Measurements from ENCODE around the gene TKFC. TPM values are rescaled to one million over a fixed set of nuclear protein-coding genes. Genes with fewer than 3 reads are reported as not detected.

Gene TKFC
- total RNA-seq, 2 donors from 2014 or later = 39.6 to 41.9 TPM

DNA sequence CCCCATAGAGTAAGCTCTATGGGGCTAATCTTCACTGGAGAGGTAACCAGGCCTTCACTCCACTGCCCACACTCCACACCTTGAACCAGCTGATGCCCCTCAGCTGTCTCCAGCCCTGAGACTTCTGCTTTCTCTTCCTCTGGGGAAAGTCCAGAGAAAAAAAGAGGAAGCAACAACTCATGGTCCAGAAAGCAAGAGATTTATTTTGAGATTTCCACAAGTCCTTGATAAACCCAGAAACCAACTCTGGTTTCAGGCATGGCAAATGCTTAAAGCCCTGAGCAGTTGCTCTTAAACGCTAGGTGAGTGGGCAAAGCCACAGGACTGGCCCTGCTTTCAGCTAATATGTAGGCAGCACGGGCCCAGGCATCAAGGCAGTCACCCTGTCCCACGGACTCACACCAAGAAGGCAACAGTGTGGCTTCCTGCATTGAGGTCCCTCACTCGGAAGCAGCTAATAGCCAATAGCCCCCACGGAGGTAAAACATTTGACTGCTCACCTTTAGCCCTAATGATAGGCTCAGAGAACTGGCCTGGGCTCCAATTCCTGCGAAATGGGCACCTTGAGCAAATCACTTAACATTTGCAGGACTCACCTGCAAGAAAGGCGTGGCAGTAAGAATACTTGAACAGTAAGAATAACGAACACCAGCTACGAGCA, 24.3 kb downstream of the TKFC start:
- H3K27ac Mint-ChIP-seq = peak overlapping the region; percentile 69
- no peak for ATAC-seq
- H3K36me3 Mint-ChIP-seq (ENCODE audit: low read depth) = peaks cover 3% of the 10 kb centered on the region
- H3K4me3 Mint-ChIP-seq = no peak overlapping the region
- peaks cover 15% of the 10 kb centered on the region for H3K4me1 Mint-ChIP-seq
- H3K27me3 Mint-ChIP-seq = no peaks in the 10 kb centered on the region
- no peak for DNase-seq
- no peaks in the 10 kb centered on the region for H3K9me3 ChIP-seq (ENCODE audit: control insufficient read depth, low read length, poor library complexity, severe bottlenecking)

DNA sequence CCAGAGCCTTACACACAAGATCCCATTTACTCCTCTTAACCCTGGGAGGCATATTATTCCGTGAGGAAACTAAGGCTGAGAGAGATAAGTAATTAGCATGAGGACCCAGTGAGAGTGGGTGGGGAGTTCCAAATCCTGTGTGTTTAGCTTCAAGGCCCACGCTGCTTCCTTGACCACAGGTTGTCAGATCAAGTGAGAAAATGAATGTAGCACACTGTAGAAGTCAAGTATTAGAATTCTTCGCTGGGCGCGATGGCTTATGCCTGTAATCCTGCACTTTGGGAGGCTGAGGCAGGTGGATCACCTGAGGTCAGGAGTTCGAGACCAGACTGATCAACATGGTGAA, 24.8 kb downstream of the TKFC start:
- Mint-ChIP-seq H3K4me1 (peaks cover 20% of the 10 kb centered on the region), H3K36me3 (ENCODE audit: low read depth) (peaks cover 3% of the 10 kb centered on the region), H3K4me3 (no peak overlapping the region), H3K27me3 (no peaks in the 10 kb centered on the region), H3K27ac (peak overlapping the region; percentile 69)
- no peak for ATAC-seq
- no peaks in the 10 kb centered on the region for H3K9me3 ChIP-seq (ENCODE audit: control insufficient read depth, low read length, poor library complexity, severe bottlenecking)
- DNase-seq = no peak

DNA sequence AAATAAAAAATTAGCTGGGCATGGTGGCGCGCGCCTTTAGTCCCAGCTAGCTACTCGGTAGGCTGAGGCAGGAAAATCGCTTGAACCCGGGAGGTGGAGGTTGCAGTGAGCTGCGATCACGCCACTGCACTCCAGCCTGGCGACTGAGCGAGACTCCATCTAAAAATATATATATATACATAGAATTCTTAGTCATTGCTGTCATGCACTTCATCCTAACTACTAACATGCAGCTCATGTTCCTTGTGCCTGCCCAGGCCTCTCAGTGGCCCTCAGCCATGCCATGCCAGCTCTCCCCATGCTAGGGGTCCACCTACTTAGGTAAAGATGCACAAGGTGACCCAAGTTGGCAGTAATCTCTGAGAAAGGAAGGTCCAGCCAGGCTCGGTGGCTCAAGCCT, 25.5 kb downstream of the TKFC start:
- peaks cover 19% of the 10 kb centered on the region for H3K4me1 Mint-ChIP-seq
- H3K4me3 Mint-ChIP-seq = no peak overlapping the region
- ATAC-seq = no peak
- H3K27me3 Mint-ChIP-seq = no peaks in the 10 kb centered on the region
- DNase-seq = no peak
- peaks cover under 1% of the 10 kb centered on the region for H3K36me3 Mint-ChIP-seq (ENCODE audit: low read depth)
- H3K27ac Mint-ChIP-seq = no peak overlapping the region
- H3K9me3 ChIP-seq (ENCODE audit: control insufficient read depth, low read length, poor library complexity, severe bottlenecking) = no peaks in the 10 kb centered on the region

DNA sequence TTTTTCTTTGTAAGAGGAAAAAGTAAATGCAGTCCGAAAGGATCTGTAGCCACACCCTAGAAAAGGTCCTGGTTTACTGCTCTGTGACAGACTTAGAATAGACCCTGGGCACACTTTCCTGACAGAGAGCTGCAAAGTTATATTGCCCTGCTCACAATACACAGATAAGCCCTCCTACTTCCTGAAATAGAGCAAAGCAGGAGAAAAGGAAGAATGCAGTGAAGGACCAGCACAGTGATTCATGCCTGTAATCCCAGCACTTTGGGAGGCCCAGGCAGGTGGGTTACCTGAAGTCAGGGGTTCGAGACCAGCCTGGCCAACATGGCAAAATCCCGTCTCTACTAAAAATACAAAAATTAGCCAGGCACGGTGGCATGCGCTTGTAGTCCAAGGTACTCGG, 26.5 kb downstream of the TKFC start:
- no peak for DNase-seq
- no peaks in the 10 kb centered on the region for H3K9me3 ChIP-seq (ENCODE audit: control insufficient read depth, low read length, poor library complexity, severe bottlenecking)
- no peaks in the 10 kb centered on the region for H3K27me3 Mint-ChIP-seq
- peak overlapping the region; percentile 47 for H3K4me3 Mint-ChIP-seq
- peak overlapping the region; percentile 1 for H3K27ac Mint-ChIP-seq
- H3K4me1 Mint-ChIP-seq = peaks cover 23% of the 10 kb centered on the region
- no peak for ATAC-seq
- H3K36me3 Mint-ChIP-seq (ENCODE audit: low read depth) = no peaks in the 10 kb centered on the region

DNA sequence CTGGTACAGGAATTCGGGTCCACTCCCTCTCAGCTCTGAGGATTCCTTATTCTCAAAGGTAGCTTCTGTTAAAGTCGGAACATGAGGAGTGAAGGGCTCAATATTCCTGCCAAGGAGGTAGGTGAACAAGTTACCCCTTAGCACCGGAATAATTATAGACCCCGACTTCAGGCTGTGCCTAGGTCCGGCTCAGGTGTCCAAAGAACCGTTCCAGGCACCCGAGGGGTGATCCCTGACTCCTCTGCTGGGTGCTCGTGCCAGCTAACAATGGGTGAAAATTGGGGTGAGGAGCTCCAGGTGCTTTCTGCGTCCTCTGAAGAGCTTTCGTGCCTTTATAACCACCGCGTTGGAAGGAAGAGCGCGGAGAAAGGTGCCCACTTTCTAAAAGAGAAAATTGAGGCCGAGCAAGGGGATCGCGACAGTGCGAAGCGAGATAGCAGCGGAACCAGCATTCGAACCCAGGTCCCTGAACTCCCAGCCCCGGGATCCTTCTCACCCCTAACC, 28.3 kb downstream of the TKFC start:
- Mint-ChIP-seq H3K27me3 (no peaks in the 10 kb centered on the region), H3K4me1 (peaks cover 21% of the 10 kb centered on the region), H3K36me3 (ENCODE audit: low read depth) (no peaks in the 10 kb centered on the region), H3K27ac (peak overlapping the region; percentile 99), H3K4me3 (peak overlapping the region; percentile 97)
- DNase-seq (no peak), ATAC-seq (peak; percentile 0)
- H3K9me3 ChIP-seq (ENCODE audit: control insufficient read depth, low read length, poor library complexity, severe bottlenecking) = no peaks in the 10 kb centered on the region

DNA sequence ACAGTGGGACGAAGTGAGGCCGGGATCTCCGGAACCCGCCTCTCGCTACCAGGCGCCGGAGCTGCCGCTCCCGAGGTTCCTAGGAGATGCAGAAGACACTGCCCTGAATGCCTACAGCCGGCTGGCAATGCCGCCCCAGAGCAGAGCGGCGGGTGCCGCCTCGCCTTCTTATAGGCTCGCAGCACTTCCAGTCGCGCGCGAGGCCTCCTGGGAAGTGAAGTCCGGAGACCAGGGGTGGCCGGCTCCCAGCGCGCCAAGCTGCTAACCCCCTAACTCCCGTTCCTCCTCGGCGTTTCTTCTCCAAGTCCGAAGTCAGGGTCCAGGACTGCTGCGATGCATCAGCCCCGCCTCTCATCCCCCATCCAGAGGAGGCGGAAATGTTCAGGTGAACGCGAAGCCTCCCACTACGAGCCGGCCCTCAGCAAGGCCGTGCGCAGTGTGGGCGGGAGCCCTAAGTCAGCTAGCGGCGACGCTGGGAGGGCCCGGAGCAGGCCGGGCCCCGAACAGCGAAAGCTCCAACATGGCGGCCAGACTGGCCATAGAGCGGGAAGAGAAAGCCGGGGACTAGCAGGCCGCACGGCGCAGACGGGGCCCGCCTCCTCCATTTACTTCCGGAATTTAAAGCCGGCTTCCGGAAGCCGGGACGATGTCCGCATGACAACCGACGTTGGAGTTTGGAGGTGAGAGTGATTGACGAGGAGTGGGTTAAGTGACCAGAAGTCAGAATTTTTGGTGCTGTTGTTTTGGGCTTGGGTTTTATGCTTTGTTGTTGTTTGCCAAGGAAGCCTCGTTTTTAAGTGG, 28.9 kb downstream of the TKFC start, which contains the start of the genes CYB561A3 and TMEM138:
Gene CYB561A3, minus strand, starts transcription at position 142 of the 801 bp plus-strand sequence. CDS start 5,169 bp downstream, outside the sequence.
Gene TMEM138, plus strand, starts transcription at position 634 of the 801 bp plus-strand sequence. CDS start 2,017 bp downstream, outside the sequence.
- DNase-seq (peak; percentile 73 to 79 (median 78)), ATAC-seq (peak; percentile 90)
- H3K4me3 Mint-ChIP-seq = peak within 1 kb of the TSS; percentile 97
- no peaks in the 10 kb centered on the region for H3K9me3 ChIP-seq (ENCODE audit: control insufficient read depth, low read length, poor library complexity, severe bottlenecking)
- H3K36me3 Mint-ChIP-seq (ENCODE audit: low read depth) = no peaks in the 10 kb centered on the region
- H3K27me3 Mint-ChIP-seq = no peaks in the 10 kb centered on the region
- peak within 1 kb of the TSS; percentile 99 for H3K27ac Mint-ChIP-seq
- H3K4me1 Mint-ChIP-seq = peaks cover 21% of the 10 kb centered on the region

DNA sequence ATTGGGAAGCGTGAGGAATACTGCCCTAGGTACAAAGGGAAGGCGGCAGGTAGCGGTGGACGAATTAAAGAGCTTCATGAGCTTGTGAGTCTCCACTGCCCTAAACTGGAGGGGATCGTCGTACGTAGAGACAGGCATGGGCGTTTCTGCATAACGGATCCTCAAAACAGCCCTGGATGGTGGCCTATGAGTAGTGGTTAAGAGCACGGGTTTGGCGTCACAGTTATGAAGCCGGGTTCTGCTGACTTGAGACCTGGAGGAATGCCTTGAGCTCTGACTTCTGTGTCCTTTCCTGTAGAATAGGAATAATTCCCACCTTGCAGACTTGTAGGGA, 29.5 kb downstream of the TKFC start:
- peak overlapping the region; percentile 99 for H3K27ac Mint-ChIP-seq
- peak overlapping the region; percentile 97 for H3K4me3 Mint-ChIP-seq
- H3K4me1 Mint-ChIP-seq = peaks cover 21% of the 10 kb centered on the region
- H3K27me3 Mint-ChIP-seq = no peaks in the 10 kb centered on the region
- DNase-seq (peak in 1 of 3 donors; percentile 14), ATAC-seq (peak; percentile 43)
- no peaks in the 10 kb centered on the region for H3K9me3 ChIP-seq (ENCODE audit: control insufficient read depth, low read length, poor library complexity, severe bottlenecking)
- H3K36me3 Mint-ChIP-seq (ENCODE audit: low read depth) = no peaks in the 10 kb centered on the region

DNA sequence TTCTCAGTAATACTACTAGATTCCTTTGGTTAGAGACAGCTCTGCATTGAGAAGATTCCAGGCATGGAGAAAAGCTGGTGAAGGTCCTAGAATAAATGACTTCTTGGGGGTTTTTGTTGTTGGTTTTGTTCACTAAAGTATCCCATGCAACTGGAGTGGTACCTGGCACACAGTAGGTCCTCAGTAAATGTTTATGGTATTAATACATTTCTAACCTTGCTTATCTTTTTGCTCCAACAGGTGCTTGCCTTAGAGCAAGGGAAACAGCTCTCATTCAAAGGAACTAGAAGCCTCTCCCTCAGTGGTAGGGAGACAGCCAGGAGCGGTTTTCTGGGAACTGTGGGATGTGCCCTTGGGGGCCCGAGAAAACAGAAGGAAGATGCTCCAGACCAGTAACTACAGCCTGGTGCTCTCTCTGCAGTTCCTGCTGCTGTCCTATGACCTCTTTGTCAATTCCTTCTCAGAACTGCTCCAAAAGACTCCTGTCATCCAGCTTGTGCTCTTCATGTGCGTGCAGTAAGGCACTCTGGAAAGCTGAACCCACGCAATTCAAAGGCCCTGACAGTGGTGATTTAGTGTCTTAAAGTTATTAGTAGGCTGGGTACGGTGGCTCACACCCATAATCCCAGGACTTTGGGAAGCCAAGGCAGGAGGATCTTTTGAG, 31.1 kb downstream of the TKFC start:
- Mint-ChIP-seq H3K27ac (peak overlapping the region; percentile 34), H3K27me3 (no peaks in the 10 kb centered on the region), H3K4me3 (no peak overlapping the region), H3K4me1 (peaks cover 21% of the 10 kb centered on the region), H3K36me3 (ENCODE audit: low read depth) (peaks cover 2% of the 10 kb centered on the region)
- H3K9me3 ChIP-seq (ENCODE audit: control insufficient read depth, low read length, poor library complexity, severe bottlenecking) = no peaks in the 10 kb centered on the region
- DNase-seq (no peak), ATAC-seq (no peak)

DNA sequence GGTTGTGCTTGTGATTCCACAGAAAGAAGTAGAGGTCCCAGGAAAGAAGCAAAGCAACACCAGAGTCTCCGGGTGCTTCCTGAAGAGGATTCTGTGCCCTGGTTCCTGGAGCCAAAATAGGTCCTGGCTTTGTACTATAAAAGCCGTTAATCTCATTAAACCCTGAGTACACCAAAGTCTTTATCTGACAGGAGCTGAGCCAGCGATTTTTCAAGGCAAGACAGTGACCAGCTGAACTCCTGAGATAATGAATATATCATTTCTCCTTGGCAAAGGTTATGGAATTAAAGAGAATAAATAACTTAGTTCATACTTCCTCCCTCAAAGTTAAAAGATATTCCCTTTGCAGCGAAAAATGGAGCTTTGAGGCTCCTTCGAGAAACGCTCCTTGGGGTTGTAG, 34.4 kb downstream of the TKFC start:
- Mint-ChIP-seq H3K27ac (no peak overlapping the region), H3K36me3 (ENCODE audit: low read depth) (peaks cover 2% of the 10 kb centered on the region), H3K4me1 (peaks cover 17% of the 10 kb centered on the region), H3K27me3 (no peaks in the 10 kb centered on the region), H3K4me3 (no peak overlapping the region)
- no peaks in the 10 kb centered on the region for H3K9me3 ChIP-seq (ENCODE audit: control insufficient read depth, low read length, poor library complexity, severe bottlenecking)
- ATAC-seq (no peak), DNase-seq (no peak)

DNA sequence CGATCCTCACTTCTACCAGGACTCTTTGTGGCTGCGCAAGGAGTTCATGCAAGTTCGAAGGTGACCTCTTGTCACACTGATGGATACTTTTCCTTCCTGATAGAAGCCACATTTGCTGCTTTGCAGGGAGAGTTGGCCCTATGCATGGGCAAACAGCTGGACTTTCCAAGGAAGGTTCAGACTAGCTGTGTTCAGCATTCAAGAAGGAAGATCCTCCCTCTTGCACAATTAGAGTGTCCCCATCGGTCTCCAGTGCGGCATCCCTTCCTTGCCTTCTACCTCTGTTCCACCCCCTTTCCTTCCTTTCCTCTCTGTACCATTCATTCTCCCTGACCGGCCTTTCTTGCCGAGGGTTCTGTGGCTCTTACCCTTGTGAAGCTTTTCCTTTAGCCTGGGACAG, 35.6 kb downstream of the TKFC start:
- Mint-ChIP-seq H3K27me3 (no peaks in the 10 kb centered on the region), H3K27ac (no peak overlapping the region), H3K4me1 (peaks cover 8% of the 10 kb centered on the region), H3K36me3 (ENCODE audit: low read depth) (peaks cover 2% of the 10 kb centered on the region), H3K4me3 (no peak overlapping the region)
- DNase-seq = no peak
- H3K9me3 ChIP-seq (ENCODE audit: control insufficient read depth, low read length, poor library complexity, severe bottlenecking) = no peaks in the 10 kb centered on the region
- no peak for ATAC-seq

DNA sequence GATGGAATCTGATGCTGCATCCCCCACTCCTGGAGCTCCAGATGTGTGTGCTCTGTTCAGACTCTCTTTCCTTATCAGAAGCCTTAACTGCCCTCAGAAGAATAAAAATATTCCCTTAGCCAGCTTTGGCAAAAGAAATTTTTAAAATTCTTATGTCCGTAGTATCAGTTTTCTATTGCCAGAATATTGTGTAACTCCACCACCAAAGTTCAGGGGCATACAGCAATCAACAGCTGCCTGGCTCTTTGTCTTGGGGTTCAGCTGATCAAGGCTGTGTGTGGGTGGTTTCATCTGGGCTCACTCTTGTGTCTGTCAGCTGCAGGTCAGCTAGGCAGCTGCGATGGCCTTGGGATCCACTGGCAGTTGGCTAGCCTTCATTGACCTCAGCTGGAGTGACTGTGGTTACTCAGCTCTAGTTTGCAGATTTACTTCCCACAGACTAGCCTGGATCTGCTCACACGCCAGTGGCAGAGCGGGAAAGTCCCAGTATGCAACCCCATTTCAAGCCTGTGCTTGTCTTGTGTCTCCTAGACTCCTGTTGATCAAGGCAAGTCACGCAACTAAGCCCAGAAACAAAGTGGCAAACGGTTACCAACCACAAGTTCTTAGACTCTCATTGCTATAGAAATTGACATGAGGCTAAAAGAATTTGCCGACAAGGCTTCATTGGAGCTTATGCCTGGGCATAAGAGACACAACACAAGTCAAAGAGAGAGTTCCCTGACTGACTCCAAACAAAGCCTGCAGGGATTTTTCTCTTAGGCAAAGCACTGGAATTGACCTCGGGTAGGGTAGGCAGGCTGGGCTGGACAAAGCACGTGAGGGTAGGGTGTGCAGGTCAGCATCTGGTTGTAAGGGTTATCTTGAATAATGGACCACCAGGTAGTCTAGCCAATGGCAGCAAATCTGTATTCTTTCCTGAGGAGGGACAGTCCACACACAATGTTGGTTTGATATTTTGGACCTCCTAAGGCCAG, 36.6 kb downstream of the TKFC start:
- Mint-ChIP-seq H3K27me3 (no peaks in the 10 kb centered on the region), H3K4me3 (no peak overlapping the region), H3K27ac (no peak overlapping the region), H3K36me3 (ENCODE audit: low read depth) (peaks cover 2% of the 10 kb centered on the region), H3K4me1 (peaks cover 4% of the 10 kb centered on the region)
- no peaks in the 10 kb centered on the region for H3K9me3 ChIP-seq (ENCODE audit: control insufficient read depth, low read length, poor library complexity, severe bottlenecking)
- ATAC-seq (no peak), DNase-seq (no peak)

DNA sequence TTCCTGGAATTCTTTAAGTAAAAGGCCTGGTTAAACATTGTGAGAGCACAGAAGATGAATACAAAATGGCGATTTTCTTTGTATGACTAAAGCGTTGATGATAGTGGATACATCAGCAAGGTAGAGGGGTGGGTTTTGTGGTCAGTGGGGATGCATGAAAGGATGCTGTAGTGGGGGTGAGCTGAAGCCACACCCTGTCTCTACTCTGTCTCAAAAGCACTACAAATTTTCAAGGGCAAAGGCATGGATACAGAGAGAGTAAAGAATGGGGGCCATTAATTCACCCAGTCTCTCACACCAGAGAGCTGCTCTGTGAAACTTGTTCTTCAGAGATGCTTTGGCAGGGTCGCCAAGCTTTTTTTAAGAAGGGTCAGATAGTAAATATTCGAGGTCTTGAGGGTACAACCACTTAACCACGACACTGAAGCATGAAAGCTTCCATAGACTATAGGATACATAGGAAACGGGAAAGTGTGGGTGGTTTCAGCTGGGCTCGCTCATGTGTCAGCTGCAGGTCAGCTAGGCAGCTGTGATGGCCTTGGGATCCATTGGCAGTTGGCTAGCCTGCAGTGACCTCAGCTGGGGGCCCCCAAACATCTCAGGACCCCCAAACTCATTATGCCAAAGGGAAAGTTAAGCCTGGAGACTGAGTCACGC, 37.4 kb downstream of the TKFC start:
- Mint-ChIP-seq H3K27ac (no peak overlapping the region), H3K36me3 (ENCODE audit: low read depth) (peaks cover 2% of the 10 kb centered on the region), H3K4me3 (no peak overlapping the region), H3K27me3 (no peaks in the 10 kb centered on the region), H3K4me1 (peaks cover 4% of the 10 kb centered on the region)
- H3K9me3 ChIP-seq (ENCODE audit: control insufficient read depth, low read length, poor library complexity, severe bottlenecking) = no peaks in the 10 kb centered on the region
- DNase-seq (no peak), ATAC-seq (no peak)

Data from T-helper 17 cell (primary cell).